ENCODE data around the gene MGRN1. TPM values are rescaled to one million over a fixed set of nuclear protein-coding genes. Genes with fewer than 3 reads are reported as not detected.

MGRN1 gene
- total RNA-seq, 4 donors from 2014 or later: 32.5 to 86.4 (median 57.6) TPM

DNA sequence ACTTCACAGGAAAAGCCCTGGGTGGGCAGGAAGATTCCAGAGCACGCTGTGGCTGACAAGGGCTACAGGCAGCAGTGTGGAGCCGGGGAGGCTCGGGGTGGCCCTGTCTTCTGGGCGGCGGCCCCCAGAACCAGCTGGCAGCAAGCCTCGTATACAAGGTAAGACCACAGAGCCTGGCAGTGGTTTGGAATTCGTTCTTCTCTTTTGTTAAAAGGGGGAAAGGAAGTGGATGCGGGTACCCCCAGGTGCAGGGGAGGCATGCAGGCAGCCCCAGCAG, 16.0 kb upstream of the MGRN1 start:
- TF ChIP-seq CTCF (IDR thresholded peaks at IDR 0.05) (no peak), POLR2A (IDR thresholded peaks at IDR 0.05) (no peak)
- Histone ChIP-seq H3K36me3 (peaks cover 8 to 12% of the 10 kb centered on the region in 2 donors), H3K9me3 (no peaks in the 10 kb centered on the region), H3K4me3 (replicated peaks in 1 of 3) (no peak overlapping the region), H3K27me3 (no peaks in the 10 kb centered on the region), H3K27ac (no peak overlapping the region), H3K4me1 (peaks cover 27 to 49% of the 10 kb centered on the region in 2 donors)
- no peak for DNase-seq
- 94 to 97% methylated on average over 6 to 8 of the region's 8 CpGs for WGBS, 2 donors
- intact Hi-C loops (cut with DNase I): no loop called here

DNA sequence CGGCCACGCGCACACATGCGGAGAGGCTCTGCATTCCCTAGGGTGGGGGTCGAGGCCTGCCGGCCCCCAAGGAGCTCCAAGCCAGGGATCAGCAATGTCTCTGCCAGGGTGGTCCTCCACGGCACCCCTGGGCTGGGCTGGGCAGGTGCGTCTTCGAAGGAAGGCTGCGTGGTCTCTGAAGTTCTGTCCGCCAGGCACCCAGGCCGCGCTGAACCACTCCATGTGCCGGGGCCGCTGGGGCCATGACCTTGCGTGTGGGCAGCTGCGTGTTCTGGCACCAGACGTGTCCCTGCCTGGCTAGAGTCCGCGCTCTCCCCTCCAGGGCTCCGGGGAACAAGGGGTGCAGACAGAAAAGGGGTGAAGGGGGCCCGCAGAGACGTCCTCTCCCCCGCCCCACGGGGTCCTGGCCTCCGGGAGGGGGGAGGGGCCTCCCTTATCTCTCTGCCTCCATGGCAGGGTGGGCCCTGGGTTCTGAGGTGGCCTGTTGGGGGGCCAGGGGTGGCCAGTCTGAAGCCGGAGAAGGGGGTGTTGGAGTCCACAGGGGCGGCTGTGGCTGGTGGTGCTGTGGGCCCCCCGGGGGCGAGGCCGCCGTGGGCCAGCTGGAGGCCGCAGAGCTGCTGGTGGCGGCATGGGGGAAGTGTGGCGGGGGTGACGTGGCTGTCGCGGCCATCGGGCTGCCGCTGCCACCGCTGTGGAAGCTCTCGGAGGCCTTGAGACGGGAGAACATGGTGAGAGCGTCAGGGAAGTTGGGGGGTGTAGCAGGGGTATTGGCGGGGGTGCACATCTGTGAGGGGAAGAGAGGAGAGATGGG, 15.2 kb upstream of the MGRN1 start:
- no peak for DNase-seq
- TF ChIP-seq POLR2A (IDR thresholded peaks at IDR 0.05) (no peak), CTCF (IDR thresholded peaks at IDR 0.05) (no peak)
- Histone ChIP-seq H3K4me1 (peaks cover 29 to 49% of the 10 kb centered on the region in 2 donors), H3K4me3 (replicated peaks in 1 of 3) (no peak overlapping the region), H3K27ac (no peak overlapping the region), H3K27me3 (no peaks in the 10 kb centered on the region), H3K36me3 (peaks cover 8 to 12% of the 10 kb centered on the region in 2 donors), H3K9me3 (no peaks in the 10 kb centered on the region)
- intact Hi-C loops (cut with DNase I): no loop called here
- 94% methylated on average over 17 to 26 of the region's 45 CpGs for WGBS, 2 donors

GRCh38 chr16:4610011-4611005, 14.3 kb upstream of the MGRN1 start:
- TF ChIP-seq POLR2A (IDR thresholded peaks at IDR 0.05) (no peak), CTCF (IDR thresholded peaks at IDR 0.05) (no peak)
- H3K27ac ChIP-seq: no peak overlapping the region
- intact Hi-C loops (cut with DNase I): no loop called here
- H3K36me3 ChIP-seq: peaks cover 8 to 12% of the 10 kb centered on the region in 2 donors
- peaks cover 33 to 54% of the 10 kb centered on the region in 2 donors for H3K4me1 ChIP-seq
- H3K9me3 ChIP-seq: no peaks in the 10 kb centered on the region
- H3K27me3 ChIP-seq: no peaks in the 10 kb centered on the region
- WGBS, 2 donors: 80 to 85% methylated on average over 15 to 20 of the region's 32 CpGs
- DNase-seq: no peak
- no peak overlapping the region for H3K4me3 ChIP-seq (replicated peaks in 1 of 3)

DNA sequence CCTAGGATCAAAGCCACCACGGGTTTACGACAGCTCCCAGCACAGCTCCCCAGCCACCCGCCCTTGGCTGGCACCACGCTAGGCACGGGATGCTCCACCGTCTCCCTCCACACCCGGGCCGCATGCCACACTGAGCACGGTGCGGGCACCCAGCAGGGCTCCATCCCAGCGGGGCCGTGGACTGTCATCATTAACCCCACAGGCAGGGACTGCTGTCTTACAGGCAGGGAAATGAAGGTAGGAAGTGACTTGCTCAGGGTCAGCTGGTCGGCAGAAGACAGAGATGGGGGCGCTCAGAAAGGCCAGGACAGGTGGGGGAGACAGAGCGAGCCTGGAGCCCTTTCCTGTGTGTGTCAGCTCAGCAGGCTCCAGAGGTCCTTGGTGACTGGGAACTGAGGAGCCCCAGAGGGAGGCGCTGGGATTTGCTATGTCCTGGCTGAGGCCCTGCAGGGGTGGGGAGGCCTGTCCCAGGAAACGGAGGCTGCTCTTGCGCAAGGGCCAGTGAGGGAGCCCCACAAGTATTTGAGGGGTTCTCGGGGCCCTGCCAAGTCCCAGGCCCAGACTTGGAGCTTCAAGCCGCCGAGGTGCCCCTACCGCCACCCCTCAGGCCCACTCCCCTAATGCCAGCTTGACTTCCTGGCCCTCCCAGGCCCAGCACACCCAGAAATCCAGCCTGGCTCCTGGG, 13.1 kb upstream of the MGRN1 start:
- Histone ChIP-seq H3K9me3 (no peaks in the 10 kb centered on the region), H3K4me3 (replicated peaks in 1 of 3) (no peak overlapping the region), H3K27me3 (no peaks in the 10 kb centered on the region), H3K4me1 (peaks cover 39 to 57% of the 10 kb centered on the region in 2 donors), H3K27ac (no peak overlapping the region), H3K36me3 (peaks cover 8 to 12% of the 10 kb centered on the region in 2 donors)
- no peak for TF ChIP-seq POLR2A (IDR thresholded peaks at IDR 0.05)
- no peak for TF ChIP-seq CTCF (IDR thresholded peaks at IDR 0.05)
- intact Hi-C loops (cut with DNase I): no loop called here
- 93 to 95% methylated on average over 10 to 14 of the region's 22 CpGs for WGBS, 2 donors
- DNase-seq: no peak
